GM19438 (cell line): ENCODE measurements around the gene IL32.
"Not testable (repeated sequence)": the region's sequence is repeated elsewhere in the genome, so short reads cannot be mapped to it uniquely, and the experiment has no call there.

ENCODE experiments used
- ATAC-seq: cut with Tn5 transposase; IDR thresholded peaks from one replicate; pipeline ENCODE4 v1.9.1; 2021; ENCODE audit warnings: low read depth; ENCODE audit not compliant: unreplicated experiment

The IL32 gene

GRCh38 chr16:3051009-3051408 is 14.4 kb upstream of the IL32 start:
- no peak for ATAC-seq

GRCh38 chr16:3051494-3051893 is 13.9 kb upstream of the IL32 start:
- no peak for ATAC-seq

GRCh38 chr16:3052571-3053329 is 12.7 kb upstream of the IL32 start:
- ATAC-seq, result not testable (repeated sequence)

- not testable (repeated sequence) for ATAC-seq
Observed at GRCh38 chr16:3053330-3053710, 12.1 kb upstream of the IL32 start.

- no peak for ATAC-seq
Observed at GRCh38 chr16:3054965-3055733, 10.3 kb upstream of the IL32 start.

GRCh38 chr16:3055734-3056115 is 9.7 kb upstream of the IL32 start:
- not testable (repeated sequence) for ATAC-seq

GRCh38 chr16:3056336-3057180 is 8.9 kb upstream of the IL32 start:
- ATAC-seq, result no peak

- ATAC-seq, result no peak
Observed at GRCh38 chr16:3057181-3058138, 8.0 kb upstream of the IL32 start.

GRCh38 chr16:3058139-3059030 is 7.1 kb upstream of the IL32 start:
- ATAC-seq, result no peak

- ATAC-seq, result no peak
Observed at GRCh38 chr16:3059041-3059722, 6.3 kb upstream of the IL32 start.

GRCh38 chr16:3059723-3060242 is 5.7 kb upstream of the IL32 start:
- no peak for ATAC-seq

- no peak for ATAC-seq
Observed at GRCh38 chr16:3060339-3061127, 4.9 kb upstream of the IL32 start.

- no peak for ATAC-seq
Observed at GRCh38 chr16:3062553-3062952, 2.9 kb upstream of the IL32 start.

GRCh38 chr16:3063625-3064386 is 1.6 kb upstream of the IL32 start:
- ATAC-seq, result no peak

- no peak for ATAC-seq
Observed at GRCh38 chr16:3065742-3066439, 451 bp downstream of the IL32 start.

- ATAC-seq, result no peak
Observed at GRCh38 chr16:3066440-3066748, 954 bp downstream of the IL32 start.
